ENCODE measurements around the gene RAB31. TPM values are rescaled to one million over a fixed set of nuclear protein-coding genes. Genes with fewer than 3 reads are reported as not detected.

The RAB31 gene
- polyA plus RNA-seq, 1 donor from 2014 or later: 16.3 TPM

DNA sequence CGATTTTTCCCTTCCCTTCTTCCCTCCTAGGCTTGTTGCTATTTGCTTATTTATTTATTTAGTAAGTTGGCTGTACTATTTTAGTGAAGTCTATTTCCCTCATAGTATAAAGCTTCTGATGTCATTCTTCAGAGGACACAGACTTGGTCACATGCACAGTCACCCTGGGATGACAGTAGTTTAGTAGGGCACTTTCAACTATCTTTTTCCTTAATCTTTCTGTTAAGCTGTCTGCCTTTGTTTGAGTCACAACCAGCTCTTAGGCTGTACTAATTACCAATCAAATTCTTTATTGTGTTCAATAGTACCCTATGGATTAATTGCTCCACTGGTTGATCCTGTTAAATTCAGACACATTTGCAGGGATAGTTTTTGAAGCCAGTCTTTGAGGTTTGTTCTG, 26.9 kb upstream of the RAB31 start:
- Histone ChIP-seq H3K27me3 (ENCODE audit: insufficient read depth, low read depth, low read length) (no peaks in the 10 kb centered on the region), H2AFZ (ENCODE audit: low read depth, low read length) (no peak overlapping the region), H3K79me2 (replicated peaks; ENCODE audit: insufficient read depth, low read length) (no peaks in the 10 kb centered on the region), H3K27ac (ENCODE audit: low read length) (no peak overlapping the region), H3K4me2 (ENCODE audit: low read length) (no peak overlapping the region), H3F3A (ENCODE audit: insufficient read depth, low read length, poor library complexity, severe bottlenecking) (no peaks in the 10 kb centered on the region), H3K36me3 (ENCODE audit: insufficient read depth, low read length) (no peaks in the 10 kb centered on the region), H3K4me3 (ENCODE audit: low read length) (no peak overlapping the region), H3K9me3 (ENCODE audit: low read length) (no peaks in the 10 kb centered on the region), H3K9ac (ENCODE audit: low read length) (no peak overlapping the region), H4K20me1 (ENCODE audit: insufficient read depth) (no peaks in the 10 kb centered on the region), H3K9me2 (ENCODE audit: insufficient read depth, low read length) (no peaks in the 10 kb centered on the region)
- TF ChIP-seq SMC3 (conservative IDR thresholded peaks at IDR 0.05; ENCODE audit: poor library complexity) (no peak), MXI1 (conservative IDR thresholded peaks at IDR 0.05; ENCODE audit: poor library complexity, severe bottlenecking) (no peak), EP300 (conservative IDR thresholded peaks at IDR 0.05; ENCODE audit: poor library complexity, severe bottlenecking) (no peak), POLR2AphosphoS5 (IDR thresholded peaks at IDR 0.05) (no peak), RAD21 (conservative IDR thresholded peaks at IDR 0.05) (no peak), TAF1 (IDR thresholded peaks at IDR 0.05; ENCODE audit: low read depth) (no peak), EZH2 (IDR thresholded peaks at IDR 0.05; ENCODE audit: borderline replicate concordance, insufficient read depth, low read length, poor library complexity, severe bottlenecking) (no peak)
- TF ChIP-seq, protein P1, sequence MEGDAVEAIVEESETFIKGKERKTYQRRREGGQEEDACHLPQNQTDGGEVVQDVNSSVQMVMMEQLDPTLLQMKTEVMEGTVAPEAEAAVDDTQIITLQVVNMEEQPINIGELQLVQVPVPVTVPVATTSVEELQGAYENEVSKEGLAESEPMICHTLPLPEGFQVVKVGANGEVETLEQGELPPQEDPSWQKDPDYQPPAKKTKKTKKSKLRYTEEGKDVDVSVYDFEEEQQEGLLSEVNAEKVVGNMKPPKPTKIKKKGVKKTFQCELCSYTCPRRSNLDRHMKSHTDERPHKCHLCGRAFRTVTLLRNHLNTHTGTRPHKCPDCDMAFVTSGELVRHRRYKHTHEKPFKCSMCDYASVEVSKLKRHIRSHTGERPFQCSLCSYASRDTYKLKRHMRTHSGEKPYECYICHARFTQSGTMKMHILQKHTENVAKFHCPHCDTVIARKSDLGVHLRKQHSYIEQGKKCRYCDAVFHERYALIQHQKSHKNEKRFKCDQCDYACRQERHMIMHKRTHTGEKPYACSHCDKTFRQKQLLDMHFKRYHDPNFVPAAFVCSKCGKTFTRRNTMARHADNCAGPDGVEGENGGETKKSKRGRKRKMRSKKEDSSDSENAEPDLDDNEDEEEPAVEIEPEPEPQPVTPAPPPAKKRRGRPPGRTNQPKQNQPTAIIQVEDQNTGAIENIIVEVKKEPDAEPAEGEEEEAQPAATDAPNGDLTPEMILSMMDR (IDR thresholded peaks at IDR 0.05; ENCODE audit: poor library complexity, severe bottlenecking): no peak
- TF ChIP-seq, protein P2, sequence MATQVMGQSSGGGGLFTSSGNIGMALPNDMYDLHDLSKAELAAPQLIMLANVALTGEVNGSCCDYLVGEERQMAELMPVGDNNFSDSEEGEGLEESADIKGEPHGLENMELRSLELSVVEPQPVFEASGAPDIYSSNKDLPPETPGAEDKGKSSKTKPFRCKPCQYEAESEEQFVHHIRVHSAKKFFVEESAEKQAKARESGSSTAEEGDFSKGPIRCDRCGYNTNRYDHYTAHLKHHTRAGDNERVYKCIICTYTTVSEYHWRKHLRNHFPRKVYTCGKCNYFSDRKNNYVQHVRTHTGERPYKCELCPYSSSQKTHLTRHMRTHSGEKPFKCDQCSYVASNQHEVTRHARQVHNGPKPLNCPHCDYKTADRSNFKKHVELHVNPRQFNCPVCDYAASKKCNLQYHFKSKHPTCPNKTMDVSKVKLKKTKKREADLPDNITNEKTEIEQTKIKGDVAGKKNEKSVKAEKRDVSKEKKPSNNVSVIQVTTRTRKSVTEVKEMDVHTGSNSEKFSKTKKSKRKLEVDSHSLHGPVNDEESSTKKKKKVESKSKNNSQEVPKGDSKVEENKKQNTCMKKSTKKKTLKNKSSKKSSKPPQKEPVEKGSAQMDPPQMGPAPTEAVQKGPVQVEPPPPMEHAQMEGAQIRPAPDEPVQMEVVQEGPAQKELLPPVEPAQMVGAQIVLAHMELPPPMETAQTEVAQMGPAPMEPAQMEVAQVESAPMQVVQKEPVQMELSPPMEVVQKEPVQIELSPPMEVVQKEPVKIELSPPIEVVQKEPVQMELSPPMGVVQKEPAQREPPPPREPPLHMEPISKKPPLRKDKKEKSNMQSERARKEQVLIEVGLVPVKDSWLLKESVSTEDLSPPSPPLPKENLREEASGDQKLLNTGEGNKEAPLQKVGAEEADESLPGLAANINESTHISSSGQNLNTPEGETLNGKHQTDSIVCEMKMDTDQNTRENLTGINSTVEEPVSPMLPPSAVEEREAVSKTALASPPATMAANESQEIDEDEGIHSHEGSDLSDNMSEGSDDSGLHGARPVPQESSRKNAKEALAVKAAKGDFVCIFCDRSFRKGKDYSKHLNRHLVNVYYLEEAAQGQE (IDR thresholded peaks at IDR 0.05; ENCODE audit: borderline replicate concordance): no peak

DNA sequence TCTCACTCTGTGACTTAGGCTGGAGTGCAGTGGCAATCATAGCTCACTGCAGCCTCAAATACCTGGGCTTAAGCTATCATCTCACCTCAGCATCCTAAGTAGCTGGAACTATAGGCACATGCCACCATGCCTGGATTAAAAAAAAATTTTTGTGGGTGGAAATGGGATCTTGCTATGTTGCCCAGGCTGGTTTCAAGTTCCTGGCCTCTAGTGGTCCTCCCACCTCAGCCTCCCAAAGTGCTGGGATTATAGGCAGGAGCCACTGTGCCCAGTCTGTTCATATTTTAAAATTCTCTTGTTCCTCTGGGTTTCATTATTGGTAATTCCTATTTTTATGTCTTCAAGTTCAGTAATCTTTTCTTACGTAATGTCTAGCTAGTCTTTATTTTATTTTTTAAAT, 25.5 kb upstream of the RAB31 start:
- Histone ChIP-seq H4K20me1 (ENCODE audit: insufficient read depth) (no peaks in the 10 kb centered on the region), H3K9me3 (ENCODE audit: low read length) (no peaks in the 10 kb centered on the region), H3K36me3 (ENCODE audit: insufficient read depth, low read length) (no peaks in the 10 kb centered on the region), H3K9ac (ENCODE audit: low read length) (no peak overlapping the region), H3K27me3 (ENCODE audit: insufficient read depth, low read depth, low read length) (no peaks in the 10 kb centered on the region), H3K4me3 (ENCODE audit: low read length) (no peak overlapping the region), H3K27ac (ENCODE audit: low read length) (no peak overlapping the region), H3K79me2 (replicated peaks; ENCODE audit: insufficient read depth, low read length) (no peaks in the 10 kb centered on the region), H3K9me2 (ENCODE audit: insufficient read depth, low read length) (no peaks in the 10 kb centered on the region), H3F3A (ENCODE audit: insufficient read depth, low read length, poor library complexity, severe bottlenecking) (no peaks in the 10 kb centered on the region), H3K4me2 (ENCODE audit: low read length) (no peak overlapping the region), H2AFZ (ENCODE audit: low read depth, low read length) (no peak overlapping the region)
- no peak for TF ChIP-seq POLR2AphosphoS5 (IDR thresholded peaks at IDR 0.05)
- TF ChIP-seq, protein P2 (IDR thresholded peaks at IDR 0.05; ENCODE audit: borderline replicate concordance): no peak
- TF ChIP-seq, protein P1 (IDR thresholded peaks at IDR 0.05; ENCODE audit: poor library complexity, severe bottlenecking): no peak

Data from neural cell (in vitro differentiated cells).